H1 (cell line): ENCODE measurements around the gene MAP4. TPM values are rescaled to one million over a fixed set of nuclear protein-coding genes. Genes with fewer than 3 reads are reported as not detected.

Experiments used
- CTCF ChIA-PET: fragments of 300-600 bp; sonication (Branson Sonifier 250); formaldehyde crosslinking; loops from one replicate; lab custom pipeline; 2021; ENCODE audit not compliant: partially characterized antibody; lab: Charles Lee
- POLR2A ChIA-PET: fragments of 300-600 bp; sonication (Branson Sonifier 250); formaldehyde crosslinking; loops from one replicate; lab custom pipeline; 2021; ENCODE audit warnings: inconsistent platforms; ENCODE audit not compliant: partially characterized antibody; lab: Charles Lee
- DNase-seq, 2 experiments: peaks; one replicate each; pipeline versions ENCODE4 v3.0.0 to v3.0.0-alpha.2; 2010 to 2022; ENCODE audit warnings: low spot score in 2 of 2, low read depth in 1 of 2, mixed read lengths in 1 of 2
- FAIRE-seq: peaks from 2 replicates; lab custom pipeline; 2011; peaks lifted over from hg19 to GRCh38; lab: Jason Lieb, UNC
- H2AFZ ChIP-seq: 2 replicates; pipeline ENCODE4 v1.8.1; 2012; ENCODE audit warnings: low read length, inconsistent platforms
- H2AK5ac ChIP-seq: 2 replicates; pipeline ENCODE4 v1.6.1; 2013; ENCODE audit warnings: low read depth, low read length
- H2BK120ac ChIP-seq: replicated peaks from 2 replicates; pipeline ENCODE3; 2013; ENCODE audit warnings: low read depth, low read length, inconsistent platforms
- H2BK12ac ChIP-seq: 2 replicates; pipeline ENCODE4 v1.6.1; 2013; ENCODE audit warnings: low read depth, low read length
- H2BK15ac ChIP-seq: 2 replicates; pipeline ENCODE4 v1.6.1; 2013; ENCODE audit warnings: low read length
- H2BK20ac ChIP-seq: 2 replicates; pipeline ENCODE4 v1.6.1; 2013; ENCODE audit warnings: low read length
- H2BK5ac ChIP-seq: 2 replicates; pipeline ENCODE4 v1.6.1; 2013; ENCODE audit warnings: low read depth, low read length
- H3K14ac ChIP-seq: 2 replicates; pipeline ENCODE4 v1.6.1; 2013; ENCODE audit warnings: inconsistent platforms; ENCODE audit not compliant: insufficient read length
- H3K18ac ChIP-seq: 2 replicates; pipeline ENCODE4 v1.6.1; 2013; ENCODE audit warnings: low read length; ENCODE audit errors: extremely low read depth
- H3K23ac ChIP-seq: 2 replicates; pipeline ENCODE4 v1.6.1; 2013; ENCODE audit warnings: inconsistent platforms; ENCODE audit not compliant: insufficient read length
- H3K23me2 ChIP-seq: 2 replicates; pipeline ENCODE4 v1.6.1; 2013; ENCODE audit warnings: low read depth, low read length
- H3K27ac ChIP-seq: 2 replicates; pipeline ENCODE4 v1.6.1; 2011; ENCODE audit warnings: low read depth, low read length, inconsistent platforms
- H3K27me3 ChIP-seq, 4 experiments: replicated peaks in 1 of 4; 1 replicate in 1 of 4; 2 replicates in 3 of 4; pipeline versions ENCODE4 v1.6.1 to v1.8.1; 2011 to 2013; ENCODE audit warnings: low read length in 3 of 4, mild to moderate bottlenecking in 3 of 4, inconsistent platforms in 2 of 4, mixed read lengths in 2 of 4, moderate library complexity in 1 of 4; ENCODE audit not compliant: control insufficient read depth in 3 of 4, insufficient read depth in 3 of 4; ENCODE audit errors: extremely low read depth in 1 of 4
- H3K36me3 ChIP-seq, 4 experiments: 2 replicates each; pipeline versions ENCODE4 v1.6.1 to v1.8.1; 2011 to 2013; ENCODE audit warnings: mild to moderate bottlenecking in 4 of 4, low read length in 3 of 4, moderate library complexity in 2 of 4, control low read depth in 1 of 4, inconsistent platforms in 1 of 4; ENCODE audit not compliant: insufficient read depth in 4 of 4, control insufficient read depth in 2 of 4
- H3K4ac ChIP-seq: replicated peaks from 2 replicates; pipeline ENCODE3; 2013; ENCODE audit warnings: low read length, low read depth, mixed read lengths, inconsistent platforms; ENCODE audit not compliant: insufficient read length
- H3K4me1 ChIP-seq, 4 experiments: replicated peaks in 1 of 4; 1 replicate in 1 of 4; 2 replicates in 3 of 4; pipeline versions ENCODE4 v1.6.1 to v1.8.1; 2011 to 2013; ENCODE audit warnings: low read length in 3 of 4, inconsistent platforms in 2 of 4, mixed read lengths in 1 of 4; ENCODE audit not compliant: insufficient read depth in 4 of 4, control insufficient read depth in 3 of 4
- H3K4me2 ChIP-seq, 2 experiments: 2 replicates each; pipeline versions ENCODE4 v1.6.1 to v1.8.1; 2011 to 2013; ENCODE audit warnings: low read depth in 2 of 2, low read length in 2 of 2, control low read depth in 1 of 2, inconsistent platforms in 1 of 2, mild to moderate bottlenecking in 1 of 2; ENCODE audit not compliant: insufficient read depth in 1 of 2
- H3K4me3 ChIP-seq, 4 experiments: fragments of 200-600, 300-600 bp in 1 of 4; sonication (generic), shearing (Covaris generic), sonication (Bioruptor Twin) in 1 of 4; 2 replicates each; pipeline versions ENCODE4 v1.5.1 to v1.8.1; 2011 to 2016; ENCODE audit warnings: low read length in 4 of 4, low read depth in 3 of 4, control low read depth in 2 of 4, inconsistent platforms in 2 of 4, mild to moderate bottlenecking in 2 of 4, mixed read lengths in 1 of 4, moderate library complexity in 1 of 4; ENCODE audit not compliant: insufficient read depth in 2 of 4; ENCODE audit errors: extremely low read depth in 1 of 4
- H3K56ac ChIP-seq: replicated peaks from 2 replicates; pipeline ENCODE3; 2013; ENCODE audit warnings: low read depth, mild to moderate bottlenecking, mixed read lengths, low read length, inconsistent platforms; ENCODE audit not compliant: insufficient read length
- H3K79me1 ChIP-seq: 2 replicates; pipeline ENCODE4 v1.6.1; 2013; ENCODE audit warnings: low read depth, low read length, control low read depth
- H3K79me2 ChIP-seq, 2 experiments: 2 replicates each; pipeline versions ENCODE4 v1.6.1 to v1.8.1; 2012 to 2013; ENCODE audit warnings: low read length in 2 of 2, mild to moderate bottlenecking in 2 of 2, inconsistent platforms in 1 of 2; ENCODE audit not compliant: insufficient read depth in 2 of 2, control insufficient read depth in 1 of 2
- H3K9ac ChIP-seq, 4 experiments: replicated peaks in 1 of 4; 1 replicate in 1 of 4; 2 replicates in 3 of 4; pipeline versions ENCODE4 v1.6.1 to v1.8.1; 2011 to 2013; ENCODE audit warnings: low read depth in 3 of 4, low read length in 3 of 4, control low read depth in 2 of 4, mild to moderate bottlenecking in 2 of 4, moderate library complexity in 2 of 4, inconsistent platforms in 1 of 4; ENCODE audit errors: extremely low read depth in 1 of 4
- H3K9me3 ChIP-seq, 2 experiments: 2 replicates each; pipeline versions ENCODE4 v1.6.1 to v1.8.1; 2012 to 2013; ENCODE audit warnings: mild to moderate bottlenecking in 2 of 2, moderate library complexity in 2 of 2, control low read depth in 1 of 2, inconsistent platforms in 1 of 2, low read depth in 1 of 2, low read length in 1 of 2, mixed read lengths in 1 of 2; ENCODE audit not compliant: insufficient read depth in 2 of 2
- H4K20me1 ChIP-seq, 2 experiments: replicated peaks in 1 of 2; 2 replicates each; pipeline versions ENCODE3 to v1.8.1; 2011 to 2013; ENCODE audit warnings: inconsistent platforms in 2 of 2, low read length in 2 of 2, mild to moderate bottlenecking in 1 of 2; ENCODE audit not compliant: insufficient read depth in 2 of 2, control insufficient read depth in 1 of 2
- H4K5ac ChIP-seq: 2 replicates; pipeline ENCODE4 v1.6.1; 2013; ENCODE audit warnings: low read length, low read depth, mixed read lengths, inconsistent platforms; ENCODE audit not compliant: insufficient read length
- H4K8ac ChIP-seq: 2 replicates; pipeline ENCODE4 v1.8.0; 2013; ENCODE audit warnings: mild to moderate bottlenecking, moderate library complexity, low read length, inconsistent platforms; ENCODE audit not compliant: insufficient read depth; ENCODE audit errors: extremely low read depth
- H4K91ac ChIP-seq: replicated peaks from 2 replicates; pipeline ENCODE3; 2013; ENCODE audit warnings: low read length, mixed read lengths, inconsistent platforms; ENCODE audit not compliant: insufficient read length
- EP300 ChIP-seq, 2 experiments: IDR thresholded peaks; 1 replicate in 1 of 2; 2 replicates in 1 of 2; pipeline ENCODE4 v1.6.1; 2011 to 2012; ENCODE audit warnings: low read depth in 2 of 2, low read length in 2 of 2, mild to moderate bottlenecking in 2 of 2, borderline replicate concordance in 1 of 2, inconsistent platforms in 1 of 2, moderate library complexity in 1 of 2
- MAX ChIP-seq: IDR thresholded peaks from 2 replicates; pipeline ENCODE4 v1.6.1; 2012; ENCODE audit warnings: inconsistent platforms
- POLR2AphosphoS5 ChIP-seq: IDR thresholded peaks from 2 replicates; pipeline ENCODE4 v1.6.1; 2011; ENCODE audit warnings: low read depth, low read length
- SIN3A ChIP-seq, 2 experiments: IDR thresholded peaks in 1 of 2; conservative IDR thresholded peaks in 1 of 2; 2 replicates each; pipeline ENCODE4 v1.6.1; 2011 to 2012; ENCODE audit warnings: low read length in 2 of 2, improper control_type of control experiment in 1 of 2, low read depth in 1 of 2, mild to moderate bottlenecking in 1 of 2
- SIRT6 ChIP-seq: IDR thresholded peaks from one replicate; pipeline ENCODE4 v1.7.1; 2012; ENCODE audit warnings: low read length, inconsistent platforms
- SRF ChIP-seq: IDR thresholded peaks from 2 replicates; pipeline ENCODE4 v1.6.1; 2011; ENCODE audit warnings: mild to moderate bottlenecking, low read depth, low read length, moderate library complexity
- TAF1 ChIP-seq: IDR thresholded peaks from 2 replicates; pipeline ENCODE4 v1.6.1; 2011; ENCODE audit warnings: mild to moderate bottlenecking, low read depth, low read length
- TAF7 ChIP-seq: optimal IDR thresholded peaks from 2 replicates; pipeline ENCODE3; 2011; ENCODE audit warnings: low read depth, mild to moderate bottlenecking, inconsistent platforms, low read length, moderate library complexity, borderline replicate concordance
- YY1 ChIP-seq: IDR thresholded peaks from 2 replicates; pipeline ENCODE4 v1.6.1; 2011; ENCODE audit warnings: low read depth, mild to moderate bottlenecking, low read length
- ZNF274 ChIP-seq: IDR thresholded peaks from 2 replicates; pipeline ENCODE4 v1.7.0; 2012; ENCODE audit warnings: low read length, borderline replicate concordance; ENCODE audit errors: extremely low read depth
- WGBS, 2 experiments: shearing (Covaris generic) in 1 of 2; methylation state at CpG; one replicate each; pipeline versions ENCODE4 v1.1.6 to v1.1.7; 2013 to 2015; ENCODE audit warnings: low lambda C conversion rate in 2 of 2, mixed read lengths in 2 of 2, inconsistent platforms in 1 of 2, low coverage in 1 of 2, missing lambda C conversion rate in 1 of 2; ENCODE audit not compliant: insufficient replicate concordance in 2 of 2, insufficient coverage in 1 of 2, insufficient read length in 1 of 2; ENCODE audit errors: extremely low coverage in 1 of 2, missing lambda C conversion rate in 1 of 2; 5-methylcytosine and 5-hydroxymethylcytosine counted together
- polyA plus RNA-seq, 7 experiments: library from polyadenylated mRNA; depleted of rRNA in 3 of 7; stranded (reverse) in 5 of 7; unstranded in 2 of 7; fragments of >200 nt in 5 of 7; fragments of 200-250 nt in 2 of 7; gene quantifications; 1 replicate in 5 of 7; 2 replicates in 1 of 7; 4 replicates in 1 of 7; pipeline versions ENCODE4 v1.2.1 to v1.2.3, GENCODE V29; 2011 to 2013; ENCODE audit warnings: missing spikeins in 2 of 7, mixed read lengths in 2 of 7
- total RNA-seq: library from RNA; stranded (reverse); fragmentation: NEBNext Ultra II Directional; extraction: Animal tissue kit (Norgen Biotek cat#: 25700); gene quantifications from 2 replicates; pipeline ENCODE4 v1.2.1, GENCODE V29; 2021
- TF ChIP-seq, protein P1 (sequence below), 3 experiments: IDR thresholded peaks; 1 replicate in 2 of 3; 2 replicates in 1 of 3; pipeline versions ENCODE4 v1.5.1 to v1.6.1; 2011; ENCODE audit warnings: low read length in 3 of 3, mild to moderate bottlenecking in 3 of 3, inconsistent platforms in 2 of 3, low read depth in 1 of 3, moderate library complexity in 1 of 3; ENCODE audit not compliant: insufficient read depth in 1 of 3; ENCODE audit errors: control extremely low read depth in 1 of 3

Gene MAP4
- total and polyA plus RNA-seq, 2 of the 8 experiments (the other 6 are each of a cell fraction or from before 2014, with no cell fraction given) = 67.0 to 179 TPM

GRCh38 chr3:48000212-48000611, 16.0 kb downstream of the MAP4 start:
- no peak overlapping the region for H3K56ac ChIP-seq
- DNase-seq (no peak), FAIRE-seq (no peak)
- H3K36me3 ChIP-seq = peaks cover 0 to 6% (median 0%) of the 10 kb centered on the region in 4 experiments; a peak in 1 of 8 replicates
- no peak overlapping the region for H4K5ac ChIP-seq
- H3K27me3 ChIP-seq = no peaks in the 10 kb centered on the region
- H3K79me2 ChIP-seq = peaks cover 0 to 35% of the 10 kb centered on the region in 2 experiments; a peak in 2 of 4 replicates
- no peaks in the 10 kb centered on the region; the same call in 1 of the 2 replicates for H3K79me1 ChIP-seq
- H3K4ac ChIP-seq = no peak overlapping the region
- H2AFZ ChIP-seq = no peak overlapping the region
- no peaks in the 10 kb centered on the region for H3K9me3 ChIP-seq
- H3K27ac ChIP-seq = no peak overlapping the region
- H2BK15ac ChIP-seq = no peak overlapping the region
- H2BK120ac ChIP-seq = no peak overlapping the region
- 100% methylated on average over 2 of the region's 2 CpGs; no CpG with 5 or more reads in 1 of the 2 experiments for WGBS, 2 experiments
- H2BK12ac ChIP-seq = no peak overlapping the region
- H4K91ac ChIP-seq = no peak overlapping the region
- no peak overlapping the region for H3K4me3 ChIP-seq
- POLR2A ChIA-PET = interaction anchor here (0.6 to 1.1 kb wide), 2 partner anchors 11 to 12 kb away, joined by 3 to 4 read pairs; no protein-coding TSS in a partner anchor
- H4K8ac ChIP-seq = no peak overlapping the region
- H2AK5ac ChIP-seq = no peak overlapping the region
- CTCF ChIA-PET = interaction anchor here (0.6 to 2.1 kb wide), 6 partner anchors 10 to 160 kb away, joined by 3 to 6 read pairs (median 4); no protein-coding TSS in a partner anchor
- no peak overlapping the region for H3K14ac ChIP-seq
- H2BK20ac ChIP-seq = no peak overlapping the region
- no peak overlapping the region for H3K23ac ChIP-seq
- H3K9ac ChIP-seq = no peak overlapping the region
- no peaks in the 10 kb centered on the region for H3K23me2 ChIP-seq
- peaks cover 0 to 4% of the 10 kb centered on the region in 2 experiments for H4K20me1 ChIP-seq
- no peak overlapping the region for H3K18ac ChIP-seq
- no peak overlapping the region for H2BK5ac ChIP-seq
- H3K4me2 ChIP-seq = no peak overlapping the region
- H3K4me1 ChIP-seq = peaks cover 0 to 2% (median 0%) of the 10 kb centered on the region in 4 experiments; a peak in 1 of 7 replicates
- TF ChIP-seq MAX (no peak), EP300 (IDR thresholded peaks at IDR 0.05; ENCODE audit: borderline replicate concordance in 1 of 2, low read depth in 2 of 2, low read length in 2 of 2) (no peak), TAF7 (no peak), ZNF274 (no peak), SRF (no peak), POLR2AphosphoS5 (no peak), TAF1 (no peak), SIRT6 (no peak), SIN3A (conservative IDR thresholded peaks at IDR 0.05 in 1 of 2, IDR thresholded peaks at IDR 0.05 in 1 of 2; ENCODE audit: low read depth in 1 of 2, low read length in 2 of 2) (no peak), YY1 (no peak)
- TF ChIP-seq, protein P1, sequence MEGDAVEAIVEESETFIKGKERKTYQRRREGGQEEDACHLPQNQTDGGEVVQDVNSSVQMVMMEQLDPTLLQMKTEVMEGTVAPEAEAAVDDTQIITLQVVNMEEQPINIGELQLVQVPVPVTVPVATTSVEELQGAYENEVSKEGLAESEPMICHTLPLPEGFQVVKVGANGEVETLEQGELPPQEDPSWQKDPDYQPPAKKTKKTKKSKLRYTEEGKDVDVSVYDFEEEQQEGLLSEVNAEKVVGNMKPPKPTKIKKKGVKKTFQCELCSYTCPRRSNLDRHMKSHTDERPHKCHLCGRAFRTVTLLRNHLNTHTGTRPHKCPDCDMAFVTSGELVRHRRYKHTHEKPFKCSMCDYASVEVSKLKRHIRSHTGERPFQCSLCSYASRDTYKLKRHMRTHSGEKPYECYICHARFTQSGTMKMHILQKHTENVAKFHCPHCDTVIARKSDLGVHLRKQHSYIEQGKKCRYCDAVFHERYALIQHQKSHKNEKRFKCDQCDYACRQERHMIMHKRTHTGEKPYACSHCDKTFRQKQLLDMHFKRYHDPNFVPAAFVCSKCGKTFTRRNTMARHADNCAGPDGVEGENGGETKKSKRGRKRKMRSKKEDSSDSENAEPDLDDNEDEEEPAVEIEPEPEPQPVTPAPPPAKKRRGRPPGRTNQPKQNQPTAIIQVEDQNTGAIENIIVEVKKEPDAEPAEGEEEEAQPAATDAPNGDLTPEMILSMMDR (IDR thresholded peaks at IDR 0.05; ENCODE audit: control extremely low read depth in 1 of 3, insufficient read depth in 1 of 3, low read depth in 1 of 3, low read length in 3 of 3) = no peak
